ENCODE measurements around the gene KCNK2. TPM values are rescaled to one million over a fixed set of nuclear protein-coding genes. Genes with fewer than 3 reads are reported as not detected.

Gene KCNK2
- total RNA-seq, 1 donor from 2014 or later, result 0.11 TPM

GRCh38 chr1:215226757-215227156 is 144.2 kb downstream of the KCNK2 start:
- intact Hi-C loops (cut with DNase I), result no loop called here
- DNase-seq (ENCODE audit: low spot score), result no peak

GRCh38 chr1:215228193-215228592 is 145.7 kb downstream of the KCNK2 start:
- intact Hi-C loops (cut with DNase I), result no loop called here
- no peak for DNase-seq (ENCODE audit: low spot score)

- intact Hi-C loops (cut with DNase I), result no loop called here
- no peak for DNase-seq (ENCODE audit: low spot score)
These were observed 158.9 kb downstream of the KCNK2 start for GRCh38 chr1:215241451-215241850.

- intact Hi-C loops (cut with DNase I), result no loop called here
- no peak for DNase-seq (ENCODE audit: low spot score)
These were observed 161.0 kb downstream of the KCNK2 start for GRCh38 chr1:215243345-215244054.

GRCh38 chr1:215250913-215251312 is 168.4 kb downstream of the KCNK2 start:
- DNase-seq (ENCODE audit: low spot score), result no peak
- intact Hi-C loops (cut with DNase I), result no loop called here

- intact Hi-C loops (cut with DNase I), result no loop called here
- no peak for DNase-seq (ENCODE audit: low spot score)
These were observed 168.9 kb downstream of the KCNK2 start for GRCh38 chr1:215251428-215251827.

GRCh38 chr1:215252164-215252563 is 169.6 kb downstream of the KCNK2 start:
- intact Hi-C loops (cut with DNase I), result no loop called here
- no peak for DNase-seq (ENCODE audit: low spot score)

- intact Hi-C loops (cut with DNase I), result no loop called here
- DNase-seq (ENCODE audit: low spot score), result no peak
These were observed 174.6 kb downstream of the KCNK2 start for GRCh38 chr1:215256936-215257679.

GRCh38 chr1:215260711-215261110 is 178.2 kb downstream of the KCNK2 start:
- intact Hi-C loops (cut with DNase I), result no loop called here
- no peak for DNase-seq (ENCODE audit: low spot score)

- intact Hi-C loops (cut with DNase I), result no loop called here
- no peak for DNase-seq (ENCODE audit: low spot score)
These were observed 179.6 kb downstream of the KCNK2 start for GRCh38 chr1:215262106-215262505.

- no peak for DNase-seq (ENCODE audit: low spot score)
- intact Hi-C loops (cut with DNase I), result no loop called here
These were observed 181.1 kb downstream of the KCNK2 start for GRCh38 chr1:215263636-215264035.

GRCh38 chr1:215264649-215265048 is 182.1 kb downstream of the KCNK2 start:
- intact Hi-C loops (cut with DNase I), result no loop called here

GRCh38 chr1:215267495-215267894 is 185.0 kb downstream of the KCNK2 start:
- intact Hi-C loops (cut with DNase I), result no loop called here
- no peak for DNase-seq (ENCODE audit: low spot score)

More at GRCh38 chr1:215264649-215265048, 182.1 kb downstream of the KCNK2 start:
- DNase-seq (ENCODE audit: low spot score), result no peak

GRCh38 chr1:215269955-215270354 is 187.4 kb downstream of the KCNK2 start:
- intact Hi-C loops (cut with DNase I), result no loop called here
- no peak for DNase-seq (ENCODE audit: low spot score)

- intact Hi-C loops (cut with DNase I), result no loop called here
These were observed 191.4 kb downstream of the KCNK2 start for GRCh38 chr1:215273838-215274516.

GRCh38 chr1:215276582-215276981 is 194.0 kb downstream of the KCNK2 start:
- DNase-seq (ENCODE audit: low spot score), result no peak
- intact Hi-C loops (cut with DNase I), result no loop called here

More at GRCh38 chr1:215273838-215274516, 191.4 kb downstream of the KCNK2 start:
- no peak for DNase-seq (ENCODE audit: low spot score)

GRCh38 chr1:215277532-215277931 is 195.0 kb downstream of the KCNK2 start:
- intact Hi-C loops (cut with DNase I), result no loop called here
- DNase-seq (ENCODE audit: low spot score), result no peak

- intact Hi-C loops (cut with DNase I), result no loop called here
- DNase-seq (ENCODE audit: low spot score), result no peak
These were observed 197.1 kb downstream of the KCNK2 start for GRCh38 chr1:215279682-215280081.

- no peak for DNase-seq (ENCODE audit: low spot score)
- intact Hi-C loops (cut with DNase I), result no loop called here
These were observed 200.0 kb downstream of the KCNK2 start for GRCh38 chr1:215282557-215282956.

GRCh38 chr1:215285013-215285800 is 202.7 kb downstream of the KCNK2 start:
- intact Hi-C loops (cut with DNase I), result no loop called here
- no peak for DNase-seq (ENCODE audit: low spot score)

Measured in cardiac septum (tissue), 1 donor.